ENCODE measurements around the gene RASD2.

DNA sequence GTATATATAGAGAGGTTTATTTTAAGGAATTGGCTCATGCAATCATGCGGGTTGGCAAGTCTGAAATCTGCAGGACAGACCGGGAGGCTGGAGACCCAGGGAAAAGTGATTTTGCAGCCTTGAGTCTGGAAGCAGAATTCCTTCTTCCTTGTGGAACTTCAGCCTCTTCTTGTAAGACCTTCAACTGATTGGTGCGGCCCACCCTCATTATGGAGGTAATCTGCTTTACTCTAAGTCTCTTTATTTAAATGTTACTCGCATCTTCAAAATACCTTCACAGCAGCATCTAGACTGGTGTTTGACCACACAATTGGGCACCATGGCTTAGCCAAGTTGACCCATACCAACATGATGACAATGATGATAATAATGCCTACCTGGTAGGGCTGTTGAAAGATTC is 58.7 kb downstream of the RASD2 start:
- TF ChIP-seq CTCF (IDR thresholded peaks at IDR 0.05) (no peak), POLR2AphosphoS5 (IDR thresholded peaks at IDR 0.05) (no peak)
